GM12878 (cell line): ENCODE data around the gene DUOXA1. TPM values are rescaled to one million over a fixed set of nuclear protein-coding genes. Genes with fewer than 3 reads are reported as not detected.

Experiments
- ATAC-seq: fragments of 200-7000 bp; cut with Tn5 transposase; 3 replicates; pipeline ENCODE4 v1.9.1; 2020; ENCODE audit warnings: mild to moderate bottlenecking, moderate library complexity
- BruUV-seq: library from RNA; stranded (reverse); fragments of 400-500 nt; replicated peaks from 2 replicates; lab custom pipeline; 2021; lab: Mats Ljungman, UMichigan
- CTCF ChIA-PET: fragments of 300-600 bp; sonication (Branson Sonifier 250); formaldehyde crosslinking; extraction: SDS; loops from one replicate; lab custom pipeline; 2021; ENCODE audit warnings: inconsistent platforms; lab: Yijun Ruan, JAX
- POLR2A ChIA-PET: fragments of 350-600 bp; formaldehyde crosslinking; extraction: SDS; loops from one replicate; lab custom pipeline; 2021; ENCODE audit warnings: inconsistent platforms; lab: Charles Lee
- RAD21 ChIA-PET: fragments of 300-600 bp; sonication (Branson Sonifier 250); formaldehyde crosslinking; loops from one replicate; lab custom pipeline; 2023; ENCODE audit warnings: antibody characterized with exemption; ENCODE audit not compliant: unreplicated experiment; lab: Charles Lee
- SMC1A ChIA-PET: fragments of 300-600 bp; sonication (Branson Sonifier 250); formaldehyde crosslinking; loops from one replicate; lab custom pipeline; 2023; ENCODE audit not compliant: unreplicated experiment, uncharacterized antibody; lab: Charles Lee
- DNase-seq: peaks from one replicate; pipeline ENCODE4 v3.0.0-alpha.2; 2011; ENCODE audit warnings: low read depth, low spot score
- FAIRE-seq: peaks from 3 replicates; lab custom pipeline; 2011; peaks lifted over from hg19 to GRCh38; lab: Jason Lieb, UNC
- H2AFZ ChIP-seq: 2 replicates; pipeline ENCODE4 v1.6.0; 2011; ENCODE audit warnings: low read depth, low read length, control low read depth; ENCODE audit not compliant: control insufficient read depth
- H3K27ac ChIP-seq: 2 replicates; pipeline ENCODE4 v1.5.1; 2011; ENCODE audit warnings: control low read depth; ENCODE audit not compliant: control insufficient read depth, insufficient read depth
- H3K27me3 ChIP-seq, 2 experiments: replicated peaks in 1 of 2; 2 replicates each; pipeline versions ENCODE4 v1.6.0 to v1.6.1; 2011; ENCODE audit warnings: low read length in 1 of 2; ENCODE audit not compliant: control insufficient read depth in 2 of 2, insufficient read depth in 2 of 2
- H3K36me3 ChIP-seq, 2 experiments: 2 replicates each; pipeline ENCODE4 v1.5.1; 2011; ENCODE audit warnings: low read length in 1 of 2; ENCODE audit not compliant: control insufficient read depth in 2 of 2, insufficient read depth in 2 of 2
- H3K4me1 ChIP-seq: 2 replicates; pipeline ENCODE4 v1.6.1; 2011; ENCODE audit warnings: mild to moderate bottlenecking, low read length, moderate library complexity, mixed read lengths; ENCODE audit not compliant: control insufficient read depth, insufficient read depth
- H3K4me2 ChIP-seq: 2 replicates; pipeline ENCODE4 v1.6.0; 2011; ENCODE audit warnings: control low read depth; ENCODE audit not compliant: control insufficient read depth, insufficient read depth
- H3K4me3 ChIP-seq: fragments of 200-600 bp; sonication (generic); 2 replicates; pipeline ENCODE4 v1.5.1; 2016
- H3K79me2 ChIP-seq: 2 replicates; pipeline ENCODE4 v1.6.0; 2011; ENCODE audit warnings: low read length; ENCODE audit not compliant: control insufficient read depth, insufficient read depth
- H3K9ac ChIP-seq: 2 replicates; pipeline ENCODE4 v1.8.0; 2011; ENCODE audit warnings: low read length, control low read depth, mixed read lengths; ENCODE audit not compliant: control insufficient read depth, insufficient read depth
- H3K9me3 ChIP-seq: replicated peaks from 3 replicates; pipeline ENCODE4 v1.5.1; 2011; ENCODE audit warnings: mild to moderate bottlenecking, low read length; ENCODE audit not compliant: control insufficient read depth, insufficient read depth
- H4K20me1 ChIP-seq: 2 replicates; pipeline ENCODE4 v1.6.0; 2011; ENCODE audit not compliant: control insufficient read depth, insufficient read depth
- BACH1 ChIP-seq: fragments of 450-650 bp; IDR thresholded peaks from 2 replicates; pipeline ENCODE4 v1.6.1; 2017; ENCODE audit warnings: mild to moderate bottlenecking, borderline replicate concordance
- CUX1 ChIP-seq: IDR thresholded peaks from 2 replicates; pipeline ENCODE4 v1.6.1; 2012; ENCODE audit warnings: improper control_type of control experiment, low read depth, low read length; ENCODE audit not compliant: insufficient replicate concordance
- FOXM1 ChIP-seq: IDR thresholded peaks from 2 replicates; pipeline ENCODE4 v1.6.1; 2012; ENCODE audit warnings: low read depth, mild to moderate bottlenecking, inconsistent platforms, low read length, moderate library complexity
- SPI1 ChIP-seq: IDR thresholded peaks from 2 replicates; pipeline ENCODE4 v1.6.1; 2011; ENCODE audit warnings: low read depth, mild to moderate bottlenecking, low read length, moderate library complexity, borderline replicate concordance; ENCODE audit not compliant: insufficient read depth
- TARDBP ChIP-seq: IDR thresholded peaks from 2 replicates; pipeline ENCODE4 v1.6.1; 2016; ENCODE audit warnings: borderline replicate concordance
- WGBS: methylation state at CpG from one replicate; pipeline ENCODE4 v1.1.6; 2016; ENCODE audit warnings: low lambda C conversion rate; ENCODE audit not compliant: insufficient replicate concordance, insufficient coverage; ENCODE audit errors: missing lambda C conversion rate; 5-methylcytosine and 5-hydroxymethylcytosine counted together
- in situ Hi-C: fragments of 300-500 bp; cut with MboI; formaldehyde crosslinking; loops from 9 replicates; pipeline ENCODE4 v1.14.3; 2018; ENCODE audit warnings: mixed read lengths
- intact Hi-C: fragments of 100-400 bp; cut with micrococcal nuclease; formaldehyde crosslinking; loops from one replicate; pipeline ENCODE4 v1.14.2; 2022; ENCODE audit not compliant: unreplicated experiment
- polyA plus RNA-seq, 11 experiments: library from polyadenylated mRNA; depleted of rRNA in 4 of 11; unstranded in 6 of 11; stranded (reverse) in 5 of 11; fragments of >200 nt; fragmentation: Nextera tagmentation in 4 of 11; fragmentation: Illumina TruSeq in 1 of 11; extraction: Ambion mirVana in 4 of 11; extraction: Trizol in 1 of 11; gene quantifications; 1 replicate in 1 of 11; 2 replicates in 10 of 11; pipeline versions ENCODE4 v1.2.1 to v1.2.3, GENCODE V29; 2011 to 2016; ENCODE audit warnings: inconsistent platforms in 2 of 11, missing spikeins in 2 of 11, low read depth in 1 of 11
- total RNA-seq, 4 experiments: library from RNA; depleted of rRNA in 3 of 4; stranded (reverse); fragments of >200 nt in 3 of 4; fragmentation: Illumina TruSeq in 1 of 4; extraction: Trizol in 1 of 4; gene quantifications; 2 replicates each; pipeline versions ENCODE4 v1.2.1 to v1.2.3, GENCODE V29; 2013 to 2021
- TF ChIP-seq, protein P1 (sequence below): fragments of 450-650 bp; IDR thresholded peaks from 2 replicates; pipeline ENCODE4 v1.6.1; 2018; ENCODE audit warnings: borderline replicate concordance, mild to moderate bottlenecking; ENCODE audit not compliant: partially characterized antibody
- TF ChIP-seq, protein P2 (sequence below): fragments of 450-650 bp; IDR thresholded peaks from 2 replicates; pipeline ENCODE4 v1.6.1; 2017; ENCODE audit warnings: low read depth, mild to moderate bottlenecking, moderate library complexity

DUOXA1 gene
- total and polyA plus RNA-seq, 10 of the 15 experiments (the other 5 are each of a cell fraction or from before 2014, with no cell fraction given): 0.08 TPM; not detected in 9

DNA sequence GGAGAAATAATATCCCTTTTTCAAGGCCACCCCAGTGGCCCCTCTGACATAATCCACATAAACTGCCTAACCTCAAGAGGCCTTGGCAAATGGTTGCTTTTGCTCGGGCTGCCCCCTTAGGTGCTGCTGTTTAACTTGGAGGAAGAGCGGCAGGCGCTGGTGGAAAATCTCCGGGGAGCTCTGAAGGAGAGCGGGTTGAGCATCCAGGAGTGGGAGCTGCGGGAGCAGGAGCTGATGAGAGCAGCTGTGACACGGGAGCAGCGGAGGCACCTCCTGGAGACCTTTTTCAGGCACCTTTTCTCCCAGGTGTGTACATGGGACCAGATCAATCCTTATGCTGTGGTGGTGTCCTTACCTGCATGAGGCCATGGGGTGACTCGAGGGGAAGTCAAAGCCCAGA, 15.1 kb upstream of the DUOXA1 start (continued):
- TF ChIP-seq, protein P1, sequence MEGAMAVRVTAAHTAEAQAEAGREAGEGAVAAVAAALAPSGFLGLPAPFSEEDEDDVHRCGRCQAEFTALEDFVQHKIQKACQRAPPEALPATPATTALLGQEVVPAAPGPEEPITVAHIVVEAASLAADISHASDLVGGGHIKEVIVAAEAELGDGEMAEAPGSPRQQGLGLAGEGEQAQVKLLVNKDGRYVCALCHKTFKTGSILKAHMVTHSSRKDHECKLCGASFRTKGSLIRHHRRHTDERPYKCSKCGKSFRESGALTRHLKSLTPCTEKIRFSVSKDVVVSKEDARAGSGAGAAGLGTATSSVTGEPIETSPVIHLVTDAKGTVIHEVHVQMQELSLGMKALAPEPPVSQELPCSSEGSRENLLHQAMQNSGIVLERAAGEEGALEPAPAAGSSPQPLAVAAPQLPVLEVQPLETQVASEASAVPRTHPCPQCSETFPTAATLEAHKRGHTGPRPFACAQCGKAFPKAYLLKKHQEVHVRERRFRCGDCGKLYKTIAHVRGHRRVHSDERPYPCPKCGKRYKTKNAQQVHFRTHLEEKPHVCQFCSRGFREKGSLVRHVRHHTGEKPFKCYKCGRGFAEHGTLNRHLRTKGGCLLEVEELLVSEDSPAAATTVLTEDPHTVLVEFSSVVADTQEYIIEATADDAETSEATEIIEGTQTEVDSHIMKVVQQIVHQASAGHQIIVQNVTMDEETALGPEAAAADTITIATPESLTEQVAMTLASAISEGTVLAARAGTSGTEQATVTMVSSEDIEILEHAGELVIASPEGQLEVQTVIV: no peak
- no peak for TF ChIP-seq FOXM1

GRCh38 chr15:45143946-45144345, 14.3 kb upstream of the DUOXA1 start:
- Histone ChIP-seq H3K9ac (no peak overlapping the region), H2AFZ (no peak overlapping the region), H4K20me1 (no peaks in the 10 kb centered on the region), H3K4me2 (no peak overlapping the region), H3K27me3 (no peaks in the 10 kb centered on the region), H3K4me3 (no peak overlapping the region), H3K4me1 (no peaks in the 10 kb centered on the region), H3K79me2 (no peaks in the 10 kb centered on the region), H3K27ac (no peak overlapping the region), H3K9me3 (no peaks in the 10 kb centered on the region)
- RAD21 ChIA-PET: no interaction called here
- intact Hi-C loops: no loop called here
- in situ Hi-C loops: no loop called here
- CTCF ChIA-PET: interaction anchor here (1.8 kb wide), 1 partner anchor 17 kb away, joined by 7 read pairs; no protein-coding TSS in a partner anchor
- DNase-seq: no peak
- FAIRE-seq: no peak
- SMC1A ChIA-PET: no interaction called here
- POLR2A ChIA-PET: no interaction called here
- TF ChIP-seq CUX1 (no peak), BACH1 (no peak), TARDBP (no peak), SPI1 (no peak)
- TF ChIP-seq, protein P2, sequence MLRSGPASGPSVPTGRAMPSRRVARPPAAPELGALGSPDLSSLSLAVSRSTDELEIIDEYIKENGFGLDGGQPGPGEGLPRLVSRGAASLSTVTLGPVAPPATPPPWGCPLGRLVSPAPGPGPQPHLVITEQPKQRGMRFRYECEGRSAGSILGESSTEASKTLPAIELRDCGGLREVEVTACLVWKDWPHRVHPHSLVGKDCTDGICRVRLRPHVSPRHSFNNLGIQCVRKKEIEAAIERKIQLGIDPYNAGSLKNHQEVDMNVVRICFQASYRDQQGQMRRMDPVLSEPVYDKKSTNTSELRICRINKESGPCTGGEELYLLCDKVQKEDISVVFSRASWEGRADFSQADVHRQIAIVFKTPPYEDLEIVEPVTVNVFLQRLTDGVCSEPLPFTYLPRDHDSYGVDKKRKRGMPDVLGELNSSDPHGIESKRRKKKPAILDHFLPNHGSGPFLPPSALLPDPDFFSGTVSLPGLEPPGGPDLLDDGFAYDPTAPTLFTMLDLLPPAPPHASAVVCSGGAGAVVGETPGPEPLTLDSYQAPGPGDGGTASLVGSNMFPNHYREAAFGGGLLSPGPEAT: no peak
- TF ChIP-seq, all 136 proteins: peak for 0
- no peaks in the 10 kb centered on the region for H3K36me3 ChIP-seq
- no peak for ATAC-seq
- no TSS peak for BruUV-seq
- 55% methylated on average over 11 of the region's 11 CpGs for WGBS
